Liver (tissue), 3 donors: ENCODE data around the gene PLEKHA7.

Experiments
- ATF3 ChIP-seq: IDR thresholded peaks from 2 replicates; pipeline ENCODE4 v1.6.1; 2016; ENCODE audit warnings: antibody characterized with exemption
- CTCF ChIP-seq: fragments of 150-350 bp; IDR thresholded peaks from 2 replicates; pipeline ENCODE4 v1.5.1; 2017; ENCODE audit warnings: improper control_type of control experiment, low read depth, low read length; ENCODE audit not compliant: missing input control
- EGR1 ChIP-seq, 2 donors: IDR thresholded peaks; 2 replicates each; pipeline ENCODE4 v1.6.1; 2016 to 2018; ENCODE audit warnings: antibody characterized with exemption in 2 of 2, low read depth in 2 of 2
- GABPA ChIP-seq, 2 donors: IDR thresholded peaks in 1 of 2; conservative IDR thresholded peaks in 1 of 2; 2 replicates each; pipeline ENCODE4 v1.6.1; 2016; ENCODE audit warnings: antibody characterized with exemption in 2 of 2, mild to moderate bottlenecking in 1 of 2, moderate library complexity in 1 of 2
- MAX ChIP-seq: IDR thresholded peaks from 2 replicates; pipeline ENCODE4 v1.6.1; 2016; ENCODE audit warnings: antibody characterized with exemption
- RAD21 ChIP-seq, 2 donors: IDR thresholded peaks; 2 replicates each; pipeline ENCODE4 v1.6.1; 2016; ENCODE audit warnings: antibody characterized with exemption in 2 of 2, mild to moderate bottlenecking in 2 of 2
- REST ChIP-seq: IDR thresholded peaks from 2 replicates; pipeline ENCODE4 v1.6.1; 2016; ENCODE audit warnings: antibody characterized with exemption, mild to moderate bottlenecking
- SP1 ChIP-seq: IDR thresholded peaks from 2 replicates; pipeline ENCODE4 v1.6.1; 2018; ENCODE audit warnings: antibody characterized with exemption, mild to moderate bottlenecking
- TAF1 ChIP-seq: conservative IDR thresholded peaks from 2 replicates; pipeline ENCODE4 v1.6.1; 2016; ENCODE audit warnings: antibody characterized with exemption, mild to moderate bottlenecking
- YY1 ChIP-seq: IDR thresholded peaks from 2 replicates; pipeline ENCODE4 v1.6.1; 2016; ENCODE audit warnings: antibody characterized with exemption, mild to moderate bottlenecking
- ZBTB33 ChIP-seq: IDR thresholded peaks from 2 replicates; pipeline ENCODE4 v1.6.1; 2016; ENCODE audit warnings: antibody characterized with exemption
- donor health status: healthy.
- donor health status: healthy.

- TF ChIP-seq TAF1 (no peak), CTCF (no peak), GABPA (IDR thresholded peaks at IDR 0.05 in 1 of 2, conservative IDR thresholded peaks at IDR 0.05 in 1 of 2) (no peak), MAX (no peak), REST (no peak), ATF3 (no peak), SP1 (no peak), RAD21 (IDR thresholded peaks at IDR 0.05) (no peak), EGR1 (IDR thresholded peaks at IDR 0.05; ENCODE audit: low read depth in 2 of 2) (no peak), YY1 (no peak), ZBTB33 (no peak)
These were observed 93.2 kb downstream of the PLEKHA7 start for GRCh38 chr11:16921019-16921418.
